Right lobe of liver (tissue), 4 donors: Measurements from ENCODE around the gene CASP8.

Source experiments
- POLR2A ChIP-seq: fragments of 450-650 bp; IDR thresholded peaks from one replicate; pipeline ENCODE4 v1.6.1; 2017; ENCODE audit warnings: antibody characterized with exemption, mild to moderate bottlenecking
- TF ChIP-seq, protein P1 (sequence below), 4 donors: fragments of 200-600 bp in 3 of 4; fragments of 450-650 bp in 1 of 4; IDR thresholded peaks; one replicate each; pipeline versions ENCODE4 v1.5.1 to v1.8.0; 2016 to 2022; ENCODE audit warnings: antibody characterized with exemption in 4 of 4, mild to moderate bottlenecking in 2 of 4
- donor health status: DM: no; HTN: no; CAD: no.
- donor health status: DM: no; HTN: no; CAD: no.
- donor health status: DM: no; HTN: yes; CAD: no.

DNA sequence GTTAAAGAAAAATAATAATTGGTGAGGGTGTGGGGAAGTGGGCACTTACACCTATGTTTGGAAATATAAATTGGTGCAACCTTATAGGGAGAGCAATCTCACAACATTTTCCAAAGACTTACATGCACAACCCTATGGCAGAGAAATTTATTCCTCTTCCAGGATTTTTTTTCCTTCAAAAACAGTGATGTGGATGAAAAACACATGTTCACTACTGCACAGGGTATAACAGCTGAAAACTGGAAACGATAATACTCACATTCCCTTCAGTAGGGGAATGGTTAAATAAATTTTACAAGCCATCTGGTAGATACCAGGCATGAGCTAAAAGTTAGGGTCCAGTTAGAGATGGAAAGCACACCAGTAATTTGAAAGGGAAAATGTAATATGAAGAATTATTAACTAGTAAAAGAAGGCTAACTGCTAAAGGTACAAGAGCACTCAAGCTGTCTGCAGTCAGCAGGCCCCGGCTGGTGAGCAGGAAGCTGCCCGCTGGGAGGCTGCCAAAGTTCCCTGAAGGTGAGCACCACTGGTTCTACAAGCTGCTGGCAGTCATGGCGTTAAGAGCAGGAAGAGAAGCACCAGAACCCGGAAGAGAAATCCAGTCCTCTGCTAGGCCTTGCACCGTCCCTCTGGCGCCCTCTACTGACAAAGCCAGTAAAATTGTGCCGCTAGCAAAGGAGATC, 28.4 kb upstream of the CASP8 start:
- TF ChIP-seq, protein P1, sequence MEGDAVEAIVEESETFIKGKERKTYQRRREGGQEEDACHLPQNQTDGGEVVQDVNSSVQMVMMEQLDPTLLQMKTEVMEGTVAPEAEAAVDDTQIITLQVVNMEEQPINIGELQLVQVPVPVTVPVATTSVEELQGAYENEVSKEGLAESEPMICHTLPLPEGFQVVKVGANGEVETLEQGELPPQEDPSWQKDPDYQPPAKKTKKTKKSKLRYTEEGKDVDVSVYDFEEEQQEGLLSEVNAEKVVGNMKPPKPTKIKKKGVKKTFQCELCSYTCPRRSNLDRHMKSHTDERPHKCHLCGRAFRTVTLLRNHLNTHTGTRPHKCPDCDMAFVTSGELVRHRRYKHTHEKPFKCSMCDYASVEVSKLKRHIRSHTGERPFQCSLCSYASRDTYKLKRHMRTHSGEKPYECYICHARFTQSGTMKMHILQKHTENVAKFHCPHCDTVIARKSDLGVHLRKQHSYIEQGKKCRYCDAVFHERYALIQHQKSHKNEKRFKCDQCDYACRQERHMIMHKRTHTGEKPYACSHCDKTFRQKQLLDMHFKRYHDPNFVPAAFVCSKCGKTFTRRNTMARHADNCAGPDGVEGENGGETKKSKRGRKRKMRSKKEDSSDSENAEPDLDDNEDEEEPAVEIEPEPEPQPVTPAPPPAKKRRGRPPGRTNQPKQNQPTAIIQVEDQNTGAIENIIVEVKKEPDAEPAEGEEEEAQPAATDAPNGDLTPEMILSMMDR (IDR thresholded peaks at IDR 0.05): peak; percentile 91 to 98 (median 94)
- TF ChIP-seq POLR2A: no peak
